HG03575 (cell line): ENCODE results near the gene ADTRP.
"Not testable (repeated sequence)": the region's sequence is repeated elsewhere in the genome, so short reads cannot be mapped to it uniquely, and the experiment has no call there.

ENCODE experiments used
- ATAC-seq: cut with Tn5 transposase; IDR thresholded peaks from one replicate; pipeline ENCODE4 v1.9.1; 2021; ENCODE audit not compliant: unreplicated experiment, insufficient number of reproducible peaks, low FRiP score; ENCODE audit errors: extremely low read depth

ADTRP gene

GRCh38 chr6:11711984-11712711 lies 66.5 kb downstream of the ADTRP start:
- ATAC-seq = no peak

- peak; percentile 36 for ATAC-seq
Observed at GRCh38 chr6:11711003-11711983, 67.3 kb downstream of the ADTRP start.

DNA sequence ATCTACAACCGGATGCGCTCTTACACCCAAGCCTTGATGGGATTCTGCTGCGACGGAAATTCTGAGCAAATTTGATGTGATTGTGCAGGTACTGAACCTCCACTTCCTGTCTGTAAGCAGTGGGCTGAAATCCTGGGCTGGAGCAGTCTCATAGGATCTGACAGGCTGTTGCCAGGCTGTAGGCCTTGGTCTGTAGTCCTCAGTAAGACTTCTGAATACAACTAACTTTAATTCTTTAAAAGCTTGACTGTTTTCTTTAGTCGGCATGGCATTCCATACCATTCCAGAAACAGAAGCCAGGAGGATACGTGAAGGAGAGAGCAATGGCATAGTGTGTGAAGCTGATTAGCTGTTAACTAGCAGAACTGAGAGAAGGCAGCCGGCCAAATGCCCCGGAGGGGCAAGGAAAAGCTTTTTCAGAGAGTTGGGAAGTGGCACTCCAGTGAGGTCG lies 68.3 kb downstream of the ADTRP start:
- no peak for ATAC-seq

DNA sequence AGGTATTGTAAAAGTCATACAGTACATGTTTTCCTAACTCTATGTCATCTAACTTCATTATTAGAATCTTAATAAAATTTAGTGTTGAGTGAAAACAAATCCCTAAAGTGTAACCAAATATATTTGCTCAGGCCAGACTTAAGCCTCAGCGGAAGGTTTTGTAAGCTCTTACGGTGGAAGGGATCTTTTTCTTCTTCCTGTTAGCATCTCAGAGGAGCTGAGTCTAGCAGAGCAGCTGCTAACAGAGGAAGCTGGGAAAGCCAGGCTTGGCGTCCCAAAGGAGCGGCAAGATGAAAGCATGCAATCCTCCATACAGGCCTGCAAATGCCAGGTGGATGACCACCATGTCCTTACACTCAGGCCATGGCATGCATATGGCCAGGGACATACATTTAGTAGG lies 72.4 kb downstream of the ADTRP start:
- no peak for ATAC-seq

DNA sequence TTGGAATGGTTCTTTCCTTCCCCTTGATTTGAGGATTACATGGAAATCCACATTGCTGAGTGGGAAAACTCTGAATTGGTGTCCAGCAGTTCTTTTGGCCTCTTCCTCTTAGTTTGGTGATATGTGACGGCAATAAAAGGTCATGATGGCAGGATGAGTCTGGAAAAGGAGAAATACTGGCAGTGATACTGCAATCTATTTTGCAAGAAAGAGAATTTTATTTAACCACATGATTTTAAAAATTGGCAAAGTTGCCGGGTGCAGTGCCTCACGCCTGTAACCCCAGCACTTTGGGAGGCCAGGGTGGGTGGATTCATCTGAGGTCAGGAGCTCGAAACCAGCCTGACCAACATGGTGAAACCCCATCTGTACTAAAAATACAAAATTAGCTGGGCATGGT lies 73.1 kb downstream of the ADTRP start:
- no peak for ATAC-seq

DNA sequence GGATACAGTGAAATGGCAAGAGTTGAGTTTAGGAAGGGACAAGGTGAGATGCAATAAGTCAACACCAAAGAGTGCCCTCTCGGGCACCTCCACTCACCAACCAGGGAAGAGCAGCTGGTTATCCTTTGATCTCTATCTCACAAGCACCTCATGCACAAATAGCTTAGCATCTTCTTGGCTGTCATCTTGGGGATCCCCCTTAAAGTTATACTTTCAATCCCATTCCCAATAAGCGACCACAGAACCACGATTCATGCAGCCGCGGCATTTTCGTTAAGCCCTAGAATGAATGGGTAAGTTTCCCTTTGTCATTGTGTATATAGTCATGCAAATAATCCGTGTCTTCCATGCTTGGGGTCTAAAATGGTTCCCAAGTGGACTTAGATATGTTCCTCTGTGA lies 73.5 kb downstream of the ADTRP start:
- no peak for ATAC-seq

DNA sequence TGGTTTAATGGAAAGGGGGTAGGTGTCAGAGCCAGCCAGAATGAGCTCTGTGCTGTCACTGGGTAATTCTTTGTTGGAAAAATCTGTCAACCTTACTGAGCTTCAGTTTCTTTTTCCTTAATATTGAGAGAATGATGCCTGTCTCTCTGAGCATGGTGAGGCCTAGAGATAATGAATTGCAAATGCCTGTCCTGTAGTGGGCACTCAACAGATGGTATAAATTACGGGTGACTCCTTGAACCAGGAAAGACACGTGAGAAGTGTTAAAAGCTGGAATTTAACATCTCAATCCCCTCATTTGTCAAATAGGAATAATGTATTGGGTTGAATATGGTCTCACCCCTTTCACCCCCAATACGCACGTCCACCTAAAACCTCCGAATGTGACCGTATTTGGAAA lies 74.9 kb downstream of the ADTRP start:
- no peak for ATAC-seq

DNA sequence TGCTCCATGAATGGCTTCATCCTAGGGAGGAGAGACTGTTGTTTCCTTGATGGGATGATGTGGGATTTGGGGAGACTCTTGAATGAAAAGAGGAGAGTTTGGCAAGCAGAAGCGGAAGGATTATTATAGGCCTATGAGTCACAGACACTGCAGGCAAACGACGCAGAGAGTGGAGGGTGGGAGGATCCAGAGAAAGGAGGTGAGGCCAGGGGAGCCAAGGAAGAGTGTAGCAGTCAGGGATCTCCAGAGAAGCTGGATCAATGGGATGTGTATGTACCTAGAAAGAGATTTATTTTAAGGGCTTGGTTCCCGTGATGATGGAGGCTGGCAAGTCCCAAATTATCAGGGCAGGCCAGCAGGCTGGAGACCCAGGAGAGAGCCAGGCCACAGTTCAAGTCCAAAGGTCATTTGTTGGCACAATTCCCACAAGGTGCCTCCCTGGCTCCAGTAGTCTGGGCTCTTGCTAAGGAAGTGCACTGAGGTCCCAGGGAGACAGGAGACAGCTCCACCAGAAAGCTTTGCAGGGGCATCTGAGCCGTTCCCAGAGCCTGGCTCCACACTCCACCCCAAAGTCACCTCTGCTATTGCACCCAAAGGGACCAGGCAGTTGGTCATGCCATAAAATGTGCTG lies 76.0 kb downstream of the ADTRP start:
- no peak for ATAC-seq

DNA sequence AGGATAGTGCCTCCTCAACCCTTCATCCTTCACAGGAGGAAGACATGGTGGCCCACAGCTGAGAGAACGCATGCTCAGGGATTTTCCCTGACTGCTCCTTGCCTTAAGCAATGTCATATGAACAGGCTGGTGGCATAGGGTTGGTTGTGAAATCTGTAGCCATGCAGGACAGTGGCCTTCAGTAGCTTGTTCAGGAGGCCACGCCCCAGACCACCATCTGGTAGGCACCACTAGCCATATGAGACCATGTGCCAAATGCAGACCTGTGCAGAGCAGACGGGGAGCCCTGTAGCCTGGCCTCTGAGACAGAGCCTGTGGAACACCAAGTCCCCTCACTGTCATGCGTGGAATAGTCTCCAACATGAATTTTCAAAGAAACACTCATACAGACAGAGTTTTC lies 76.5 kb downstream of the ADTRP start:
- no peak for ATAC-seq

GRCh38 chr6:11701573-11701972 lies 77.0 kb downstream of the ADTRP start:
- ATAC-seq = no peak

GRCh38 chr6:11700118-11700718 lies 78.4 kb downstream of the ADTRP start:
- no peak for ATAC-seq

DNA sequence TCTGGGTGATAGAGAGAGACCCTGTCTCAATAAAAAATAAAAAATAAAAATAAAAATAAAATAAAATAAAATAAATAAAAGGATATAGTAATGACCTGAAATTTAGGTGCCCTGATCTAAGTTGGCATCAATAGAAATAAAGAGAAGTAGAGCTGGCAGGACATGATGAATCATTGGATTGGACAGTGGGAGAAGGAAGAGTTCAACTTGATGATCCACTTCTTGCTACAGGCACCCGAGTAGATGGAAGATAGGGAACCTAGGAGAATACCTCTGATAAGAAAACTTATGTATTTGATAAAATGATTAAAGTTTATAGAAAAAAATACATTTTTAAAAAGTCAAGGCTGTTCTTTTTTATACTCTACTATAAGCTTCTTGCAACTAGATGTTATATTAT lies 79.0 kb downstream of the ADTRP start:
- ATAC-seq = no peak

DNA sequence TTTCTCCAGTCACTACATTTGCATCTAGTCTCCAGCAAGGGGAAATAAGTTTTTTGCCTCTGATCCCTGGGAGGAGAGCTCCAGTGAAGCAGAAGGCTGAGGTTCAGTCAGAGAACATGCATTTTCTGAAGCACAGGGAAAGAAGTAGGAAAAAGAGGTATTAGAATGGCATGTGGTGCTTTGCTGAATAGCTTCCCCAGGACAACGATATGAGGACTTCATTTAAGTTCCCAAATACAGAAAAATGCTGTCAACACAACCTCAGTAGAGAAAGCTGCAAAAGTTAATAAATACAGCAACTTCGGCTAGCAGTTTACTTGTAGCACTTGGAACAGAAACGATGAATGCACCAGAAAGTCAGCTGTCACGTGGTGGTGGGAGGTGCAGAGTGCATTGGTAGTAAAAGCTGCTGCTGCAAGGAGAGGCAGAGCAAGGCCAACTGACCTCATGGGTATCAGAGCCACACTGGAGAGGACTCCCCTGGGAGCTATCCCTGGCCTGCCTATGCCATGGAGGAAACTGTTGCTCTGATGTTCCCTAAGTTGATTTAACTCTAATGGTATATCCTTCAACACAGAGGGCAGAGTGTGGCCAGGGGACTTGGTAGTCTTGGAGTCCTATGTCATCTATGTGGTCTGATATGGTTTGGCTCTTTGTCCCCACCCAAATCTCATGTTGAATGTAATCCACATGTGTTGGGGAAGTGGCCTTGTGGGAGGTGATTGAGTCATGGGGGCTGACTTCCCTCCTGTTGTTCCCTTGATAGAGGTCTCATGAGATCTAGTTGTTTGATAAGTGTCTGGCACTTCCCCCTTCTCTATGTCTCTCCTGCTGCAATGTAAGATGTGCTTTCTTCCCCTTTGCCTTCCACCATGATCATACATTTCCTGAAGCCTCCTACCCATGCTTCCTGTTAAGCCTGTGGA lies 85.9 kb downstream of the ADTRP start:
- no peak for ATAC-seq

DNA sequence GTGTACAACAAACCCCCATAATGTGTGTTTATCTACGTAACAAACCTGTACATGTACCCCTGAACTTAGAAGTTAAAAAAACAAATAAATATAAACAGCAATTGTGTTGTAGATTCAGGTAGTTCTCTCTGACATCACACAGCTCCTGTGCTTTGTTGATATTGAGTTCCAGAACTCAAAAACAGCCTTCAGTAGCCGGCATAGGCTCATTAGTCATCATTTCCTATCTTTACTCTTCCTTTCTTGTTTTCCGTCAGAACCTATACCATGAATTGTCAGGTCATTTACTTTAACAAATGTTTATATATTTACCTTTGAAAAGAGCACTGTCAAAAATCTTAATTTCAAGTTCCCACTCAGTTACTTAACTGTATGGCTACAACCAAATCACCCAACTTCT lies 88.8 kb downstream of the ADTRP start:
- no peak for ATAC-seq

GRCh38 chr6:11689400-11689799 lies 89.2 kb downstream of the ADTRP start:
- not testable (repeated sequence) for ATAC-seq

DNA sequence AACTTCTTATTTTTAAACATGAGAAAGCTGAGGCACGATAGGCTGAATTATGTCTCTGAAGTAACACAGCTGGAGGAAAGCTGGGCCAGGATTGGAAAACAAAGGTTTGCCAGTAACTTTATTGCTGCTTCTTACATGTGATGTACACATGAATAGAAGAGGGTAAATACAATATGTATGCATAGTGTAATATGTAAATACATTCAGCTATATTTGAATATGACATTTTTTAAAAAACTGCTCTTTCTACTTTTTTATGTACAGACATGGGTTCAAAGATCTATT lies 90.2 kb downstream of the ADTRP start:
- no peak for ATAC-seq

- ATAC-seq = no peak
Observed at GRCh38 chr6:11685481-11686093, 93.0 kb downstream of the ADTRP start.

DNA sequence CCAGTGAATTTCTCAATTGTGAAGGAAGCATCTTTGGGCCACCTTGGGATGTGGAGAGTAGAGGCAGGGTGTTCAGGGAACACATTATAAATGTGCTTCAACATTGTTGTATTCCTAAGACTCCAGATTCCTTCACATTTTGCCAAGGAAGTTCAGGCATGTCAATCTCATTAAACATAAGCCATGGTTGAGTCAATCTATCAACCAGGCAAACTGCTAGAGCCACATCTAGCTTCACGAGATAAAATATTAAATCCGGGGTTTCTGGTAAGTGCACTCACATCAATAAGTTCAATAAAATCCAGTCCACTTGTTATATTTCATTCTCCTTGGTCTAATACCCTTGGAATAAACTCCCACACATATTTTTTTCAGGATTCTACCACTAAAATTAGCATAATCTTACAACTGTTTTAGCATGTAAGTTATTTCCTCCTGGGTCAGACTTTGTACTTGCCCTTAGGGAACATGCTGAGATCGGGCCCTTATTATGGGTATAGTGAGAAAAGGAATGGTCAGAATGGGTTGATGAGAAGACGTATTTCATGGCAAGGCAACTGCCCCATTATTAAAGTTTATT lies 93.6 kb downstream of the ADTRP start:
- no peak for ATAC-seq
